ENCODE data around the gene VAMP2. TPM values are rescaled to one million over a fixed set of nuclear protein-coding genes. Genes with fewer than 3 reads are reported as not detected.

VAMP2 gene
- total RNA-seq, 4 donors from 2014 or later, result 14.6 to 39.8 (median 33.4) TPM

GRCh38 chr17:8147141-8147804, 15.5 kb downstream of the VAMP2 start:
- peaks cover 0 to 87% (median 20%) of the 10 kb centered on the region in 3 donors for H3K4me1 ChIP-seq
- no peak for ATAC-seq
- peak overlapping the region; percentile 4 to 100 (median 99) for H3K27ac ChIP-seq
- H3K27me3 ChIP-seq, result no peaks in the 10 kb centered on the region
- H3K4me3 ChIP-seq, result no peak overlapping the region
- TF ChIP-seq EP300 (IDR thresholded peaks at IDR 0.05), result no peak
- no peak for TF ChIP-seq POLR2A (IDR thresholded peaks at IDR 0.05)
- TF ChIP-seq CTCF (IDR thresholded peaks at IDR 0.05), result no peak
- TF ChIP-seq POLR2AphosphoS5 (IDR thresholded peaks at IDR 0.05), result no peak
- WGBS, 2 donors (ENCODE audit: low coverage in 1 of 2), result 60 to 83% methylated on average over 1 to 7 of the region's 26 CpGs
- H3K36me3 ChIP-seq, result peaks cover 15 to 86% of the 10 kb centered on the region in 2 donors
- no peaks in the 10 kb centered on the region for H3K9me3 ChIP-seq

- Histone ChIP-seq H3K4me3 (no peak overlapping the region), H3K9me3 (no peaks in the 10 kb centered on the region), H3K36me3 (peaks cover 15 to 93% of the 10 kb centered on the region in 2 donors), H3K27ac (peak overlapping the region; percentile 4 to 100 (median 99)), H3K27me3 (no peaks in the 10 kb centered on the region), H3K4me1 (peaks cover 0 to 94% (median 20%) of the 10 kb centered on the region in 3 donors)
- no peak for TF ChIP-seq POLR2AphosphoS5 (IDR thresholded peaks at IDR 0.05)
- ATAC-seq, result no peak
- 78 to 81% methylated on average over 5 to 6 of the region's 14 CpGs for WGBS, 2 donors (ENCODE audit: low coverage in 1 of 2)
These were observed 16.2 kb downstream of the VAMP2 start for GRCh38 chr17:8146381-8147140.

- WGBS, 2 donors (ENCODE audit: low coverage in 1 of 2), result 100% methylated on average over 1 of the region's 12 CpGs; no CpG with 5 or more reads in 1 of the 2 donors
- peaks cover 15 to 100% of the 10 kb centered on the region in 2 donors for H3K36me3 ChIP-seq
- peak overlapping the region; percentile 4 to 100 (median 99) for H3K27ac ChIP-seq
- H3K27me3 ChIP-seq, result no peaks in the 10 kb centered on the region
- H3K9me3 ChIP-seq, result no peaks in the 10 kb centered on the region
- H3K4me3 ChIP-seq, result no peak overlapping the region
- H3K4me1 ChIP-seq, result peaks cover 0 to 99% (median 20%) of the 10 kb centered on the region in 3 donors
- TF ChIP-seq CTCF (IDR thresholded peaks at IDR 0.05) (no peak), EP300 (IDR thresholded peaks at IDR 0.05) (no peak), POLR2A (IDR thresholded peaks at IDR 0.05) (no peak), POLR2AphosphoS5 (IDR thresholded peaks at IDR 0.05) (no peak)
- no peak for ATAC-seq
These were observed 16.9 kb downstream of the VAMP2 start for GRCh38 chr17:8145811-8146210.

- Histone ChIP-seq H3K27ac (peak overlapping the region in 3 of 4 donors; percentile 99 to 100 (median 99)), H3K4me1 (peaks cover 0 to 99% (median 8%) of the 10 kb centered on the region in 3 donors), H3K36me3 (peaks cover 15 to 100% of the 10 kb centered on the region in 2 donors), H3K27me3 (no peaks in the 10 kb centered on the region), H3K4me3 (no peak overlapping the region), H3K9me3 (no peaks in the 10 kb centered on the region)
- TF ChIP-seq EP300 (IDR thresholded peaks at IDR 0.05) (no peak), POLR2A (IDR thresholded peaks at IDR 0.05) (no peak), POLR2AphosphoS5 (IDR thresholded peaks at IDR 0.05) (no peak), CTCF (IDR thresholded peaks at IDR 0.05) (no peak)
- ATAC-seq, result no peak
- WGBS, 2 donors (ENCODE audit: low coverage in 1 of 2), result 58 to 83% methylated on average over 4 to 5 of the region's 15 CpGs
These were observed 18.1 kb downstream of the VAMP2 start for GRCh38 chr17:8144401-8145231.

Data from gastroesophageal sphincter (tissue), 4 donors.